Measurements from ENCODE around the gene HLF. TPM values are rescaled to one million over a fixed set of nuclear protein-coding genes. Genes with fewer than 3 reads are reported as not detected.

The HLF gene
- polyA plus RNA-seq, 4 donors, result 5.9 to 7.5 (median 6.1) TPM

- DNase-seq (ENCODE audit: low read depth in 4 of 4, low spot score in 3 of 4), result no peak
Observed at GRCh38 chr17:55273579-55274354, 9.0 kb downstream of the HLF start.

DNA sequence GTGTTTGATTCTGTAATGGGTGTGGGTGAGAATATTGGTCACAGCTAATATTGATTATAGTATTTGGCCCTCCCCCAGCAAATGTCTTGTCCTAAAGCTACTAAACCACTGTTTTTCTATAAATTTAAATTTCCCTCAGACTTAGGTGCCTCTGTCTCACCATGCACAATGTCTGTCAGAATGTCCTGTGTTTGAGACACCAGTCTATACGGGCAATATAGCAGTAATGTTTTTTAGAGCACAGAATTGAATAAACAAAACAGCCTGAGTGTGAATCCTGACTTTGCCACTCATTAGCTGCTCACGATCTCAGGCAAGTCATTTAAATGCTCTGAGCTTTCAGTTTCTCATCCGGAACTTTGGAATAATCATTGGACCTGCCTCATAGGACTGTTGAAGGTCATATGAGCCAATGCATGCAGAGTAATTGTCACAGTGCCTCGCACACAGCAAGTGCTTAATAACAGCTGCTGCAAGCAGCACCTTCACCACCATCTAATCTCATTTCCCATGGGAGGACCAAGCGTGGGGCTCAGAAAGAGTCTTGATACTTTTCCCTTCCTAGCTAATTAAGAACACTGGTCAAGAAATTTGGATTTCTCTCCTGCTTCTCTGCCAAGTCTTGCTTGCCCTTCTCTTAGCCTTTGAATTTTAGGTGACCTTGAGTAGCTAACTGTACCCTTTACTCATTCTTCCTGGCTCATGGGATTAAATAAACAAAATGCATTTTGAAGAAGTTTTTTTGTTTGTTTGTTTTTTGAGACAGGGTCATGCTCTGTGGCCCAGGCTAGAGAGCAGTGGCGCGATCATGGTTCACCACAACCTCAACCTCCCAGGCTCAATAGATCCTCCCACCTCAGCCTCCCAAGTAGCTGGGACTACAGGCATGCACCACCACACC is 9.8 kb downstream of the HLF start:
- no peak for DNase-seq (ENCODE audit: low read depth in 4 of 4, low spot score in 3 of 4)

GRCh38 chr17:55275894-55276804 is 11.4 kb downstream of the HLF start:
- DNase-seq (ENCODE audit: low read depth in 4 of 4, low spot score in 3 of 4), result no peak

GRCh38 chr17:55278173-55278961 is 13.6 kb downstream of the HLF start:
- no peak for DNase-seq (ENCODE audit: low read depth in 4 of 4, low spot score in 3 of 4)

GRCh38 chr17:55279203-55279602 is 14.4 kb downstream of the HLF start:
- DNase-seq (ENCODE audit: low read depth in 4 of 4, low spot score in 3 of 4), result no peak

GRCh38 chr17:55279788-55280187 is 15.0 kb downstream of the HLF start:
- DNase-seq (ENCODE audit: low read depth in 4 of 4, low spot score in 3 of 4), result no peak

- DNase-seq (ENCODE audit: low read depth in 4 of 4, low spot score in 3 of 4), result no peak
Observed at GRCh38 chr17:55280212-55280611, 15.5 kb downstream of the HLF start.

- DNase-seq (ENCODE audit: low read depth in 4 of 4, low spot score in 3 of 4), result no peak
Observed at GRCh38 chr17:55281649-55282378, 17.1 kb downstream of the HLF start.

GRCh38 chr17:55282379-55282702 is 17.6 kb downstream of the HLF start:
- no peak for DNase-seq (ENCODE audit: low read depth in 4 of 4, low spot score in 3 of 4)

- DNase-seq (ENCODE audit: low read depth in 4 of 4, low spot score in 3 of 4), result no peak
Observed at GRCh38 chr17:55282741-55283140, 18.0 kb downstream of the HLF start.

- no peak for DNase-seq (ENCODE audit: low read depth in 4 of 4, low spot score in 3 of 4)
Observed at GRCh38 chr17:55283256-55283965, 18.7 kb downstream of the HLF start.

GRCh38 chr17:55284001-55284884 is 19.5 kb downstream of the HLF start:
- peak in 2 of 4 donors; percentile 39 to 59 for DNase-seq (ENCODE audit: low read depth in 4 of 4, low spot score in 3 of 4)

DNA sequence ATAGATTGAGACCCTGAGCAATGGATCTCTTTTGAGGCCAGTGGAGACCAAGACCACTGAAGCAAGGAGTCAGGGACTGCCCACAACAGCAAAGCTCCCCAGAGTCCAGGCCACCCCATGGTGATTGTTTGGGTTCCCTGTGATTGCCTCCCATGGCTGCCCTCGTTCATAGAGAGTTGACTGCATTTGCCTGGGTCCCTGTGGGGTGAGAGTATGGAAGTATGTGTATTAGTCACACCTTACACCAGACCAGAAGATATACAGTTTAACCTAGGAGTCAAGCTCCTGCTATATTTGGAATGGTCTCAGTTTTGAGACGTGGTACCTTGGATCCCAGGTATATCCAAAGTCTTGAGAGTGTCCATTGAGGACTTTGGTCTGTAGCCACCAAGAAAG is 20.2 kb downstream of the HLF start:
- DNase-seq (ENCODE audit: low read depth in 4 of 4, low spot score in 3 of 4), result no peak

DNA sequence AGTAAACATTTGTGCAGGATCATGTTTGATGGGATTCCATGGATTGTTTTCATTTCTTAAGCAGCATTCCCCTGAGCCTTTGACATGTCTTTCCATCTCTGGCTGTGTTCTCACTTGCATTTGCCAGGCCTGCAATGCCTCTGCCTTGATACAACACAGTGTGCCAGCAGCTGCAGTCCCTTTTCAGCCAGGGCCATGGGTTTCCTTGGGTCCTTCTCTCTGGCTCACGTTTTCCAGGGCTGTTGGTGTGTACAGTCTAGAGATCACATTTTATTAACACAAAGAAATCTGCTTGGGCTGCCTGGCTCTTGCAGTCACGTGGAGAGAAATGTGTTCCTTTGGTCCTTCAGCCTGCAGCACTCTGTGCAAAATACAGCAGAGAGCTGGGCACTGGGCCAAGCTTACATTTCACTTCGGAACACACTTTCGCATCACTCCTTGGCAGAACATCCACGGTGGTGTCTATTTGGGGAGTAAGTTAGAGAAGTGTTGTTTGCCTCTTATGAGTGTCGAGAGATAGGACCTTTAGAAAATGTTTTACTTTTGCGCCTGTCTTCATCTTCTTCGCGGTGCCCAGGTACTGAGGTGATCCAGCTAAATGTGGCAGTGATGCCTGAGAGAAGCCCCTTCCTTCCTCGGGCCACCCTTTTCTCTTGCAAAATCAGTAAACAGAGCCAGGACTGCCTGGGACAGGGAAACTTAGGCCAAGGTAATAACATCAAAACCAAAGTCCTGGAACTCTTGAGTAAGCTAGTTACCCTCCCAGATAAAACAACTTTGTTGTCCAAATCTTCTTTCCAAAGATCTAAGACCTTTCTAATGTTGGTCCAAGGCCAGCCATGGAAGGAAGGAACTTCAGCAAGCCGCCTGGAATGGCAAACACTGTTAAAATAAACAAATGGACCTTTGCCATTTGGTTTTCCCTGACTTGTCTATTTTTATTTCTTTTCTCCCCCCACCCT is 20.9 kb downstream of the HLF start:
- peak in 2 of 4 donors; percentile 49 to 52 for DNase-seq (ENCODE audit: low read depth in 4 of 4, low spot score in 3 of 4)

DNA sequence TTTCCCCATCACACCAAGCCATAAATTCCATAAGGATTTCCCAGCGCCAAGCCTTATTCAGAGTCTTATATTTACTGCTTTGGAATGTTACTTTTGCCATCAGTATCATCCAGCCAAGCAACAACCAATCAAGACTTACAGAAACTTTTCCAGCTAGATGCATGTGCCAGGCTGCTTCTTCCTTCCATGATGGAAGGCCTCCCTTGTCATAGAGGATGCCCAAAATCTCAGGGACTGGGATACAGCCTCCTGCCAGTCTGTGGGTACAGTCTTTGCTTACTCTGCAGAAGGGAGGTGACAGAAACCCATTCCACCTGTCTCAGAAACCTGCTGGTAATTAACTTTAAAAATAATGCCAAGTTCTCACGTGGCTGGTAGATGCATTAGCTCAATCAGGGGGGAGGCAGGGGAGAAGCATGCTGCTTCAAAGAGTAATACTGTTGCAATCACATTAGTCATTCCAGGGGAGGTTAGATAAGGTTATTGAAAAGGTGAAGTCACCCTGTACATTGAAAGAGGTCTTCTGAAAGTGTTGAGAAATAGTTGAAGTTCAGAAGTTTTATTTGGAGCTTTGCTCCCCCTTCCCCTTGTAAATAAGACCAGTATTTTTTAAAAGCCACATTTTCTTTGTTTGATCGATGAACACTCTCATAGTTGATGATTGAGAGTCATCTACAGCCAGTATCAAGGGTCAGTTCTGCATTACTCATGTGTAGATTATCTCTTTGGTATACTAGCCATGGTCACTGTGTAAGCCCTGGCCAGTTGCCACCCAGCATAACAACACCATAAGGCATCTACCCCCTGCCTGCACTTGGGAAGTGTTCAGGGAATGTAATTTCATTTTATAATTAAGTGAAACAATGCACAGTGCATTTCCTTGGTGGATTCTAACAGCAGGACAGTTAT is 22.2 kb downstream of the HLF start:
- no peak for DNase-seq (ENCODE audit: low read depth in 4 of 4, low spot score in 3 of 4)
